Activated T-cell treated with anti-CD3 and anti-CD28 coated beads, Interleukin-2, amount 50 U/mL, for 4 hours (primary cell): ENCODE data around the gene SMPD3. TPM values are rescaled to one million over a fixed set of nuclear protein-coding genes. Genes with fewer than 3 reads are reported as not detected.

Experiments
- ATAC-seq, 2 donors: fragments of 200-7000 bp; cut with Tn5 transposase; one replicate each; pipeline ENCODE4 v1.10.0; 2021
- DNase-seq: peaks from one replicate; pipeline ENCODE4 v3.0.0-alpha.2; 2020
- H3K27me3 Mint-ChIP-seq: one replicate; pipeline ENCODE4 v1.8.0; 2021; ENCODE audit warnings: low read depth, mixed read lengths
- H3K36me3 Mint-ChIP-seq: one replicate; pipeline ENCODE4 v1.8.0; 2022; ENCODE audit warnings: mixed read lengths; ENCODE audit not compliant: insufficient read depth
- H3K4me1 Mint-ChIP-seq: one replicate; pipeline ENCODE4 v1.8.0; 2021; ENCODE audit warnings: low read depth, mixed read lengths
- H3K4me3 Mint-ChIP-seq: one replicate; pipeline ENCODE4 v1.8.0; 2021; ENCODE audit warnings: mild to moderate bottlenecking, moderate library complexity, mixed read lengths
- H3K9me3 Mint-ChIP-seq: one replicate; pipeline ENCODE4 v1.8.0; 2021; ENCODE audit warnings: mixed read lengths
- total RNA-seq, 3 donors: library from RNA; stranded (reverse); gene quantifications; one replicate each; pipeline ENCODE4 v1.2.1, GENCODE V29; 2021

The SMPD3 gene
- total RNA-seq, 3 donors from 2014 or later = 0.24 to 0.71 (median 0.40) TPM

- ATAC-seq (no peak), DNase-seq (no peak)
- Mint-ChIP-seq H3K9me3 (no peaks in the 10 kb centered on the region), H3K4me1 (peaks cover 38% of the 10 kb centered on the region), H3K27me3 (peaks cover 2% of the 10 kb centered on the region), H3K36me3 (no peaks in the 10 kb centered on the region), H3K4me3 (no peak overlapping the region)
Observed at GRCh38 chr16:68372381-68372720, 76.0 kb downstream of the SMPD3 start.

GRCh38 chr16:68371706-68372380, 76.5 kb downstream of the SMPD3 start:
- no peak for ATAC-seq
- Mint-ChIP-seq H3K9me3 (no peaks in the 10 kb centered on the region), H3K4me1 (peaks cover 43% of the 10 kb centered on the region), H3K36me3 (no peaks in the 10 kb centered on the region), H3K4me3 (no peak overlapping the region), H3K27me3 (peaks cover 2% of the 10 kb centered on the region)
- DNase-seq = no peak

GRCh38 chr16:68371276-68371651, 77.0 kb downstream of the SMPD3 start:
- Mint-ChIP-seq H3K9me3 (no peaks in the 10 kb centered on the region), H3K36me3 (no peaks in the 10 kb centered on the region), H3K4me1 (peaks cover 43% of the 10 kb centered on the region), H3K4me3 (no peak overlapping the region), H3K27me3 (peaks cover 3% of the 10 kb centered on the region)
- no peak for ATAC-seq
- DNase-seq = no peak

DNA sequence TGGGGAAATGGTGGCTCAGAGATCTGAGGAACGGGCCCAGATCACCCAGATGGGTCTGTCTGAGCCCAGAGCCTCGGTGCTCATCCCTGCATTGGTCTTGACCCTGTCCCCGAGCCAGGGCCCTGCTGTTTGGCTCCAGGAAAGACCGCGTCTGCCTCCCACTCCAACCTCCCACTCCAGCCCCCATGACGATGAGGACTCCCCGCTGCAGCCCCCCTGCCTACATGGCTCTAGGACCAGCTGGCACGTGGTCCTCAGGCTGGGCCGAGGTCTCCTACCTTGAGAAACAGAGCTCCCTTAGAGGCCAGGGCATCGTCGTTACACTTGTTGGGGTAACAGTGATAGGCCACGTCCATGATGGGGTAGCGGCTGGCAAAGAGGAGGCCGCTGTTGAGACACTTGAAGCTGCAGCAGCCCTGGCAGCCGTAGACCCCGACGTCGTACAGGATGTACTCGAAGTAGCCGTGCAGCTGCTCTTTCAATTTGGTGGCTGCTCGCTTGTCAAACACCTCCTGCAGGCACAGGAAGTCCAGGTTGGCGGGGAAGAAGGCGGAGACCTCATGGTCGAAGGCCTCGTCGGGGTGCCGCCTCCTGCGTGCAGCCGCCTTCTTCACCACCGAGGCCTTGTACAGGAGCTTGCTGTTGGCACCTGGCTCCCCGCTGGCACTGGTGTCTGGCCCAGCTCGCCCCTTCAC, 77.6 kb downstream of the SMPD3 start:
- Mint-ChIP-seq H3K27me3 (peaks cover 5% of the 10 kb centered on the region), H3K4me3 (peak overlapping the region; percentile 11), H3K9me3 (no peaks in the 10 kb centered on the region), H3K4me1 (peaks cover 45% of the 10 kb centered on the region), H3K36me3 (no peaks in the 10 kb centered on the region)
- DNase-seq = peak; percentile 26
- ATAC-seq = peak; percentile 9 to 22

DNA sequence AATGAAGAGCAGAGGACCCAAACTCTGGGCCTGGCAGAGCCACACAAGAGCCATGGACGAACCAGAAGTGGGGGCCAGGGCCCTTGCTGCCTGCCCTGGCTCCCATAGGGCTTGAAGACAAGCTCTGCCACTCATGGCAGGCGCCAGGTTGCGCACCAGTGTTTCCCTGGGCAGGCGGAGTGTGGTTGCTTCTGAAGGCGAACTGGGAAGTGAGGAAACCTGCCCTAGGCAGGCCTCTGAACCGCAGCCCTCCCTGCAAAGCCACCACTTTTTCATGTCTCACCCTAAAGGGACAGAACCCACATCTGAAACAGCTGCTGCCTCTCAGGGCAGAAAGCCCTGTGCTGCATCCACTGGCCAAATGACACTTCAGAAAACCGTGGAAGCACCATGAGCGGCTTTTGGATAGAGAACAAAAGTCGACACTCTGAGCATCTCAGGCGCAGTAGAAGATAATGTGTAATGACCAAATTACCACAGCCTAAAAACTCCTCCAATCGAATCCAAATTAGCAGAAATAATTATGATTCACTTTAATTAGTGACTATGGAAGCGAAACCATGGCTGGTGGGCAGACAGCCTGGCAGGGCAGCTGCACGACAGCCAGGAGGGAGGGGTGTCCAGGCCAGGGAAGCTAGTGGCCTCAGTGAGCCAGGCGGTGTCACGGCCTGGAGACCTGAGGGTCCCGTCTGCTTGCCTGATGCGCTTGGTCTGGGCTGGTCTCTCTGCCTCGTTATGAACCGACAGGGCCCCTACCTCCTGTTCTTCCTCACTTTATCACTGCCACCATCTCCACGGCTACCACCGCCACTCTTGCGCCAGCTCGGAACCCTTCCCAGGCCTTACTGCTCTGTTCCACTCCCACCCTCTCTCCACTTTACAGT, 78.4 kb downstream of the SMPD3 start:
- Mint-ChIP-seq H3K27me3 (peaks cover 5% of the 10 kb centered on the region), H3K4me3 (peak overlapping the region; percentile 12), H3K9me3 (no peaks in the 10 kb centered on the region), H3K4me1 (peaks cover 45% of the 10 kb centered on the region), H3K36me3 (no peaks in the 10 kb centered on the region)
- ATAC-seq = peak; percentile 54 to 63
- DNase-seq = no peak

DNA sequence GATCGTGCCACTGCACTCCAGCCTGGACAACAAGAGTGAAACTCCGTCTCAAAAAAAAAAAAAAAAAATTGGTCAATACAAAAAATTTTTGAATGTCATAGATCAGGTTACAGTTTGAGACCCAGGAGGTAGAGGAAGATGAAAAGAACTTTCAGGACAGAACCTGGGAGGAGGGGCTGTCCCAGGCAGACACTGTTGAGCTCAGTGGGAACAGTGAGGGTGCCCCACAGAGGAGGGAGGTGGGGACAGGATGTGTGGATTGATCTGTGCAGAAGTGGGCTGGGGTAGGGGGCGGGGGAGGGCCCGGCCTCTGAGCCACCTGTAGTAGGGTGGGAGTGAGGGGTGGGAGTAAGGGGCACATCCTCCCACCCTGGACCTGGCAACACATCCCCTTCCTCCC, 79.1 kb downstream of the SMPD3 start:
- Mint-ChIP-seq H3K36me3 (no peaks in the 10 kb centered on the region), H3K4me1 (peaks cover 45% of the 10 kb centered on the region), H3K27me3 (peaks cover 5% of the 10 kb centered on the region), H3K4me3 (no peak overlapping the region), H3K9me3 (no peaks in the 10 kb centered on the region)
- DNase-seq (no peak), ATAC-seq (no peak)

DNA sequence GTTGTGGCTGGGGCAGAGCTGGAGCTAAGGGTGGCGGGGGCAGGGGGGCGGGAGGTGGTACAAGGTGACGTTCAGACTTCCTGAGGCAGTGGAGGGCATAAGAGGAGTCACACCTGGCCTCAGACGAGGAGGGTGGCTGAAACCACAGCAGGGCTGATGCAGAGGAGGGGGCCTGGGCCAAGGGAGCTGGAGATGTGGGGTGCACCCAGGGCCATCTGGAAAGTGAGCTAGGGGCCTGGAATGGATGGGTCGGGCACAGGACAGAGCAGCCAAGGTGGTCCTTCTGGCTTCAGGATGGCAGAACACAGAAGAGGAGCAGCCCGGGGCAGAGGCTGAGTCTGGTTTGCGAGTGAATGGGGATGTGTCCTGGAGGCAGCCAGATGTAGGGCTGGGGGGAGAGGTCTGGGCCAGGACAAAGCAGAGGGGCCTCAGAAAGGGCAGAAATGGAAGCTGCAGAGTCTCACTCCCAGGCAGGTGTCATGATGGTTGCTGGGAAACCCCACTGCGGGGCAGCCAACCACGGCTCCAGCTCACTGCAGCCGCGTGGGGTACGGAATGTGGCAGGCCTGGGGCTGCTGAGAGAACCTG, 79.9 kb downstream of the SMPD3 start:
- Mint-ChIP-seq H3K27me3 (peaks cover 5% of the 10 kb centered on the region), H3K4me3 (no peak overlapping the region), H3K4me1 (peaks cover 45% of the 10 kb centered on the region), H3K9me3 (no peaks in the 10 kb centered on the region), H3K36me3 (no peaks in the 10 kb centered on the region)
- ATAC-seq = peak; percentile 41 to 50
- DNase-seq = no peak

- no peak for DNase-seq
- H3K4me1 Mint-ChIP-seq = peaks cover 45% of the 10 kb centered on the region
- H3K9me3 Mint-ChIP-seq = no peaks in the 10 kb centered on the region
Observed at GRCh38 chr16:68367891-68368290, 80.4 kb downstream of the SMPD3 start.

GRCh38 chr16:68367440-68367839, 80.9 kb downstream of the SMPD3 start:
- peaks cover 45% of the 10 kb centered on the region for H3K4me1 Mint-ChIP-seq

More at GRCh38 chr16:68367891-68368290, 80.4 kb downstream of the SMPD3 start:
- H3K36me3 Mint-ChIP-seq = no peaks in the 10 kb centered on the region
- peaks cover 5% of the 10 kb centered on the region for H3K27me3 Mint-ChIP-seq
- no peak for ATAC-seq
- no peak overlapping the region for H3K4me3 Mint-ChIP-seq

GRCh38 chr16:68367030-68367429, 81.3 kb downstream of the SMPD3 start:
- H3K27me3 Mint-ChIP-seq = peaks cover 5% of the 10 kb centered on the region
- H3K4me1 Mint-ChIP-seq = peaks cover 45% of the 10 kb centered on the region
- H3K36me3 Mint-ChIP-seq = no peaks in the 10 kb centered on the region
- ATAC-seq (no peak), DNase-seq (peak; percentile 26)
- H3K9me3 Mint-ChIP-seq = no peaks in the 10 kb centered on the region
- H3K4me3 Mint-ChIP-seq = no peak overlapping the region

More at GRCh38 chr16:68367440-68367839, 80.9 kb downstream of the SMPD3 start:
- no peak overlapping the region for H3K4me3 Mint-ChIP-seq
- ATAC-seq (no peak), DNase-seq (no peak)
- no peaks in the 10 kb centered on the region for H3K9me3 Mint-ChIP-seq
- H3K27me3 Mint-ChIP-seq = peaks cover 5% of the 10 kb centered on the region
- no peaks in the 10 kb centered on the region for H3K36me3 Mint-ChIP-seq

DNA sequence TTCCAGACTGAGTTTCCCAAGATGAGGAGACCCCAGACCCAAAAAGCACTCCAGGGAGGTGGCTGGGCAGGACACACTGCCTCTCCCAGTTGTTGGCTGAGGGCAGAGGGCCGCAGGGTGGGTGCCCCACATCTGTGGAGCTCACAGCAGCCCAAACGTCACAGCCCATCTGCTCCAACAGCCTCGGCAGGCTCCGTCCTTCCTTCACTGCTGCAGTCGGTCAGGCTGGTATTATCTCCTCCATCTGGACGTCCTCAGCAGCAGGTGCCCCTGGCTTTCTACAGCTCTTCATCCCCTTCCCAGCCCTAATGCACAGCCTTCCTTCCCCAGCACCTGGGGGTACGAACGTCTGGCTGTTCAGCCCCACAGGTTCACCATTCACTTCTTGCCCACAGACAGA, 82.2 kb downstream of the SMPD3 start:
- Mint-ChIP-seq H3K4me3 (no peak overlapping the region), H3K36me3 (no peaks in the 10 kb centered on the region), H3K27me3 (peaks cover 3% of the 10 kb centered on the region), H3K4me1 (peaks cover 42% of the 10 kb centered on the region), H3K9me3 (no peaks in the 10 kb centered on the region)
- ATAC-seq (no peak), DNase-seq (no peak)

DNA sequence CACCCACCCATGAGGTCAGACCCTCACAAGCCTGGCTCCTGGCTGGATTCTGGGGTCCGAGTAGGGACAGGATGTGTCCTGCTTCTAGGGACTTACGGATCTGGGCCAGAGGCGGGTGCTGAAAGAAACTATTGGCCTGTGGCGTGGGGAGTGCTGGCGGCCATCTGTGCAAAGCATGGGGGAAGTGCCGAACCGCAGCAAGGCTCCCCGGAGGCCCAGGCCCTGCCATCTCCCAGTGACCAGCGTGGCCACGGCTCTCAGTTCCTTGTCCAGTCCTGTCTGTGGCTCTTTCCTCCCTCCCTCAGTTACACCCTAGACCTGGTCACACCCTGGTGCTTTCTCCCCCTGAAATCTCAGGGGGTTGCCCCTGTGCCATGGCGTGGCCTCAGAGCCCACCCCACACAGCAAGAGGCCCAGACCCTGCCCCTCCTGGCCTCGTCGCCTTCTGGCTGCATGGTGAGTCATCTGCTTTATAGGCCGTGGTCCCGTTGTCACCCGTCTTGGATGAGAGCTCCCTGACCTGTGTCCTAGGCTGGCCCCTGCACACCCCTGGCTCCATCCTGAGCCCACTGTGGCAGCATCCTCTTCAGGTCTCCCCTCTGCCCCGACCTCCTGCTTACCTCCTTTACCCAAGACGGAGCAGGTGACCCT, 83.0 kb downstream of the SMPD3 start:
- no peaks in the 10 kb centered on the region for H3K9me3 Mint-ChIP-seq
- peaks cover 3% of the 10 kb centered on the region for H3K36me3 Mint-ChIP-seq
- peaks cover 3% of the 10 kb centered on the region for H3K27me3 Mint-ChIP-seq
- peaks cover 35% of the 10 kb centered on the region for H3K4me1 Mint-ChIP-seq
- no peak for ATAC-seq
- DNase-seq = no peak
- H3K4me3 Mint-ChIP-seq = no peak overlapping the region

GRCh38 chr16:68364561-68364998, 83.7 kb downstream of the SMPD3 start:
- Mint-ChIP-seq H3K9me3 (no peaks in the 10 kb centered on the region), H3K4me1 (peaks cover 28% of the 10 kb centered on the region), H3K4me3 (no peak overlapping the region), H3K27me3 (peaks cover 3% of the 10 kb centered on the region), H3K36me3 (peaks cover 4% of the 10 kb centered on the region)
- ATAC-seq = no peak
- no peak for DNase-seq
